Stomach (tissue), 9 donors: ENCODE measurements around the gene KIF5A. TPM values are rescaled to one million over a fixed set of nuclear protein-coding genes. Genes with fewer than 3 reads are reported as not detected.

Source experiments
- DNase-seq, 2 donors: peaks; one replicate each; pipeline versions ENCODE4 v3.0.0 to v3.0.0-alpha.2; 2013 to 2019
- H3K27ac ChIP-seq, 5 donors: fragments of 200-600 bp in 4 of 5; sonication (generic) in 4 of 5; one replicate each; pipeline ENCODE4 v1.5.1; 2013 to 2019; ENCODE audit warnings: mild to moderate bottlenecking in 1 of 5, moderate library complexity in 1 of 5
- H3K27me3 ChIP-seq, 3 donors: fragments of 200-600 bp; sonication (generic); one replicate each; pipeline ENCODE4 v1.5.1; 2017 to 2019; ENCODE audit warnings: mixed run types in 1 of 3
- H3K36me3 ChIP-seq, 4 donors: fragments of 200-600 bp; sonication (generic); 1 replicate in 3 of 4; 2 replicates in 1 of 4; pipeline ENCODE4 v1.5.1; 2016 to 2019
- H3K4me1 ChIP-seq, 4 donors: fragments of 200-600 bp; sonication (generic); one replicate each; pipeline ENCODE4 v1.5.1; 2016 to 2019
- H3K4me3 ChIP-seq, 4 donors: fragments of 200-600 bp; sonication (generic) in 3 of 4; one replicate each; pipeline ENCODE4 v1.5.1; 2016 to 2019; ENCODE audit warnings: mild to moderate bottlenecking in 1 of 4
- H3K9me3 ChIP-seq, 4 donors: fragments of 200-600 bp; sonication (generic); one replicate each; pipeline ENCODE4 v1.5.1; 2016 to 2019
- EP300 ChIP-seq: sonication (generic); formaldehyde crosslinking; IDR thresholded peaks from one replicate; pipeline ENCODE4 v1.6.1; 2017; ENCODE audit warnings: antibody characterized with exemption
- POLR2A ChIP-seq, 4 donors: fragments of 450-650 bp; IDR thresholded peaks; one replicate each; pipeline ENCODE4 v1.6.1; 2016; ENCODE audit warnings: antibody characterized with exemption in 4 of 4, control low read depth in 2 of 4, mild to moderate bottlenecking in 1 of 4, moderate library complexity in 1 of 4
- POLR2AphosphoS5 ChIP-seq, 3 donors: sonication (generic); formaldehyde crosslinking; IDR thresholded peaks; one replicate each; pipeline ENCODE4 v1.6.1; 2016; ENCODE audit warnings: antibody characterized with exemption in 3 of 3
- WGBS, 5 donors: extraction: QIAGEN DNeasy Blood & Tissue Kit in 3 of 5; methylation state at CpG; one replicate each; pipeline versions ENCODE4 v1.1.5 to v1.1.7; 2013 to 2018; 5-methylcytosine and 5-hydroxymethylcytosine counted together
- intact Hi-C: fragments of 100-400 bp; cut with DNase I; formaldehyde crosslinking; loops from one replicate; pipeline ENCODE4 v1.15.1; 2023; ENCODE audit warnings: low total_unique reads
- polyA plus RNA-seq, 3 donors: library from polyadenylated mRNA; stranded (reverse); fragments of 200-250 nt; gene quantifications; one replicate each; pipeline ENCODE4 v1.2.3, GENCODE V29; 2013
- total RNA-seq, 5 donors: library from RNA; depleted of rRNA; stranded (reverse); fragments of >200 nt; gene quantifications; one replicate each; pipeline versions ENCODE4 v1.1.0 to v1.2.3, GENCODE V29; 2014 to 2016
- TF ChIP-seq, protein P1 (sequence below), 7 experiments: fragments of 450-650 bp in 4 of 7; fragments of 200-600 bp in 3 of 7; sonication (generic) in 3 of 7; IDR thresholded peaks; one replicate each; pipeline ENCODE4 v1.5.1; 2016 to 2019; ENCODE audit warnings: antibody characterized with exemption in 7 of 7, control low read depth in 2 of 7, mild to moderate bottlenecking in 1 of 7
- donor health status: healthy with polysubstance abuse.
- donor health status: Bipolar disorder and iron deficiency.
- donor health status: healthy.

Gene KIF5A
- total and polyA plus RNA-seq, 8 donors = 0.19 to 2.3 (median 1.3) TPM; not detected in 1

DNA sequence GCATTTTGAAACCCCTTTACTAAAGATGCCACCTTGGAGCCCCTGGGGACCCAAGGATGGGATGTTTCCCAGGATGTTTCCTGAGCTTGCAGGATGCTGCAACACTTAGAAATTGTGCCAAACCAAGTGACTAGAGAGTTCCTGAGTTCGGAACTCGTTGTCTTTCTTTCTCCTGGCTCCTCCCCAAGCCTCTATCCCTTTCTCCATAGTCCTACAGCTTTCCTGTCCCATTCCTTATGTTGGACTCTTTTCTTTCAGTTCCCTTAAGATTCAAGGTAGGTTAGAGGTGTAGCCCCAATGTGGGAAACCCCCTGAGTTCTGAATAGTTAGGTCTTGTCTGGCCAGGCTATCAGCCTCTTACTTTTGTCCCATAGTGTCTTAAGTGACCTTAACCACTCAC lies 1.4 kb upstream of the KIF5A start:
- Histone ChIP-seq H3K4me3 (no peak overlapping the region), H3K9me3 (no peaks in the 10 kb centered on the region), H3K4me1 (peaks cover 14 to 48% (median 35%) of the 10 kb centered on the region in 4 donors), H3K36me3 (no peaks in the 10 kb centered on the region), H3K27me3 (peaks cover 0 to 32% (median 29%) of the 10 kb centered on the region in 3 donors), H3K27ac (no peak overlapping the region)
- no peak for DNase-seq
- intact Hi-C loops = no loop called here
- WGBS, 5 donors = 40 to 63% (median 50%) methylated on average over 2 of the region's 2 CpGs
- no peak for TF ChIP-seq EP300

DNA sequence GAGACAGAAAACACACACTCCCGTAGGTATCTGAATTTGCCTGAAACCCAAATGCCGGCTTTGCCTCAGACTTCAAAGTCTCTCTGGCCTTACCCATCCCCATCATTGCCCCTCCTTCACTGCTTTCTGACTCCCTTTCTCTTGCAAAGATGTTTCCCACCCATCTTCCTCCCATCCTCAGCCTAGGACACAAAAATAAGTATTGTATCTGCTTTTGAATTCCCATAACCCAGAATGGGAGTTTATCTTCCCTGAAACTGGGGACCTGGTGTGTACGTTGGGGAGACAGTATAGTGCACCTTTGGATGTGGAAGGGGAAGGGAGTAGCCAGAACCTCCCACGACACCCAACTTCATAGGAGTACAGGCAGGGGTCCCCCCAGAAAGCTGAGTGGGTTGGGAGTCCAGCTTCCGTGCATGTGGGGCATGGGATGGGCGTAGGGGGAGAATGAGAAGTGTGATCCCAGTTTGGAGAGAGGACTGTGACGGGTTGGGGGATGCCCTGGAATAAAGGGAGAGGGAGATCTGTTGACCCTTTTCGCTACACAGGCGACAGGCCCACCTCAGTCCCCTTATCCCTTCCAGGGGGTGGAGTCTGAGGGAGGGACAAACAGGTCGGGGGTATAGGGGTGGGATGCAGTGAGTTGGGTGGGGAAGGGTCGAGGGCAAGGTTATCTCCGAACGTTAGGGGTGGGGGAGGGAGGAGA lies 488 bp upstream of the KIF5A start:
- 31 to 40% (median 38%) methylated on average over 12 to 13 of the region's 13 CpGs for WGBS, 5 donors
- Histone ChIP-seq H3K36me3 (no peaks in the 10 kb centered on the region), H3K27me3 (peaks cover 0 to 32% (median 29%) of the 10 kb centered on the region in 3 donors), H3K9me3 (no peaks in the 10 kb centered on the region), H3K4me1 (peaks cover 14 to 40% (median 31%) of the 10 kb centered on the region in 4 donors), H3K4me3 (peak overlapping the region; percentile 44 to 56 (median 52)), H3K27ac (no peak overlapping the region)
- no peak for DNase-seq
- intact Hi-C loops = no loop called here
- TF ChIP-seq, protein P1, sequence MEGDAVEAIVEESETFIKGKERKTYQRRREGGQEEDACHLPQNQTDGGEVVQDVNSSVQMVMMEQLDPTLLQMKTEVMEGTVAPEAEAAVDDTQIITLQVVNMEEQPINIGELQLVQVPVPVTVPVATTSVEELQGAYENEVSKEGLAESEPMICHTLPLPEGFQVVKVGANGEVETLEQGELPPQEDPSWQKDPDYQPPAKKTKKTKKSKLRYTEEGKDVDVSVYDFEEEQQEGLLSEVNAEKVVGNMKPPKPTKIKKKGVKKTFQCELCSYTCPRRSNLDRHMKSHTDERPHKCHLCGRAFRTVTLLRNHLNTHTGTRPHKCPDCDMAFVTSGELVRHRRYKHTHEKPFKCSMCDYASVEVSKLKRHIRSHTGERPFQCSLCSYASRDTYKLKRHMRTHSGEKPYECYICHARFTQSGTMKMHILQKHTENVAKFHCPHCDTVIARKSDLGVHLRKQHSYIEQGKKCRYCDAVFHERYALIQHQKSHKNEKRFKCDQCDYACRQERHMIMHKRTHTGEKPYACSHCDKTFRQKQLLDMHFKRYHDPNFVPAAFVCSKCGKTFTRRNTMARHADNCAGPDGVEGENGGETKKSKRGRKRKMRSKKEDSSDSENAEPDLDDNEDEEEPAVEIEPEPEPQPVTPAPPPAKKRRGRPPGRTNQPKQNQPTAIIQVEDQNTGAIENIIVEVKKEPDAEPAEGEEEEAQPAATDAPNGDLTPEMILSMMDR (IDR thresholded peaks at IDR 0.05) = peak in 1 of 7 experiments; percentile 11
- TF ChIP-seq POLR2A (IDR thresholded peaks at IDR 0.05) = no peak
- TF ChIP-seq EP300 = no peak
- no peak for TF ChIP-seq POLR2AphosphoS5 (IDR thresholded peaks at IDR 0.05)

- Histone ChIP-seq H3K27ac (no peak overlapping the region), H3K4me3 (peak overlapping the region in 2 of 4 donors; percentile 49 to 56), H3K36me3 (no peaks in the 10 kb centered on the region), H3K4me1 (peaks cover 5 to 25% (median 20%) of the 10 kb centered on the region in 4 donors), H3K9me3 (no peaks in the 10 kb centered on the region), H3K27me3 (peaks cover 0 to 32% (median 29%) of the 10 kb centered on the region in 3 donors)
- DNase-seq = no peak
- WGBS, 5 donors = 61 to 71% (median 62%) methylated on average over 7 of the region's 7 CpGs
- TF ChIP-seq POLR2AphosphoS5 (IDR thresholded peaks at IDR 0.05) (no peak), EP300 (no peak), POLR2A (IDR thresholded peaks at IDR 0.05) (no peak)
- TF ChIP-seq, protein P1 (IDR thresholded peaks at IDR 0.05) = no peak
- intact Hi-C loops = no loop called here
Observed at GRCh38 chr12:57550641-57551549, 1.1 kb downstream of the KIF5A start.

GRCh38 chr12:57551637-57552305 lies 1.9 kb downstream of the KIF5A start:
- whole genome bisulfite sequencing, 5 donors = 46 to 78% (median 72%) methylated on average over 3 of the region's 3 CpGs
- no peak for DNase-seq

More at GRCh38 chr12:57551637-57552305, 1.9 kb downstream of the KIF5A start:
- H3K36me3 ChIP-seq = no peaks in the 10 kb centered on the region
- H3K4me3 ChIP-seq = no peak overlapping the region
- H3K27ac ChIP-seq = no peak overlapping the region
- peaks cover 0 to 32% (median 29%) of the 10 kb centered on the region in 3 donors for H3K27me3 ChIP-seq
- intact Hi-C loops = no loop called here
- H3K9me3 ChIP-seq = no peaks in the 10 kb centered on the region
- peaks cover 0 to 20% (median 15%) of the 10 kb centered on the region in 4 donors for H3K4me1 ChIP-seq
- TF ChIP-seq EP300 (no peak), POLR2A (IDR thresholded peaks at IDR 0.05) (no peak), POLR2AphosphoS5 (IDR thresholded peaks at IDR 0.05) (no peak)
- TF ChIP-seq, protein P1 (IDR thresholded peaks at IDR 0.05) = no peak
